HCT116 (cell line): ENCODE measurements around the gene ANGPTL8. TPM values are rescaled to one million over a fixed set of nuclear protein-coding genes. Genes with fewer than 3 reads are reported as not detected.

ENCODE experiments used
- ATAC-seq: fragments of 200-7000 bp; cut with Tn5 transposase; 2 replicates; pipeline ENCODE4 v1.9.1; 2020; ENCODE audit warnings: mild to moderate bottlenecking, moderate library complexity
- Bru-seq: library from RNA; stranded (reverse); fragments of 400-500 nt; gene quantifications from one replicate; lab custom pipeline; 2021; lab: Mats Ljungman, UMichigan
- BruChase-seq, 2 experiments: library from RNA; stranded (reverse); fragments of 400-500 nt; gene quantifications; one replicate each; lab custom pipeline; 2021; lab: Mats Ljungman, UMichigan
- BruUV-seq: library from RNA; stranded (reverse); fragments of 400-500 nt; replicated peaks from 2 replicates; lab custom pipeline; 2021; lab: Mats Ljungman, UMichigan
- CTCF ChIA-PET: fragments of 300-600 bp; sonication (Branson Sonifier 250); formaldehyde crosslinking; loops from one replicate; lab custom pipeline; 2021; ENCODE audit warnings: antibody characterized with exemption; lab: Charles Lee
- POLR2A ChIA-PET: fragments of 300-600, 350-600 bp; sonication (Branson Sonifier 250); formaldehyde crosslinking; loops from one replicate; lab custom pipeline; 2021; ENCODE audit warnings: antibody characterized with exemption; lab: Charles Lee
- RAD21 ChIA-PET, 2 experiments: fragments of 300-600 bp; sonication (Branson Sonifier 250); formaldehyde crosslinking; loops; one replicate each; lab custom pipeline; 2023; ENCODE audit warnings: low total read pairs in 2 of 2; ENCODE audit not compliant: uncharacterized antibody in 2 of 2, unreplicated experiment in 2 of 2, low non-redundant PET in 1 of 2; lab: Charles Lee
- DNase-seq: peaks from one replicate; pipeline ENCODE4 v3.0.0-alpha.2; 2010; ENCODE audit warnings: low read depth, low spot score
- H2AFZ ChIP-seq: fragments of 200-600 bp; shearing (Covaris generic), sonication (generic); 2 replicates; pipeline ENCODE4 v1.6.1; 2017; ENCODE audit warnings: low read depth, mixed run types, mixed read lengths, antibody characterized with exemption, low read length; ENCODE audit not compliant: poor library complexity, severe bottlenecking
- H3K27ac ChIP-seq: 2 replicates; pipeline ENCODE4 v1.5.1; 2012; ENCODE audit warnings: low read depth, low read length
- H3K27me3 ChIP-seq: fragments of 200-600 bp; sonication (generic); 2 replicates; pipeline ENCODE4 v1.6.1; 2016; ENCODE audit warnings: mixed run types, low read length, mixed read lengths; ENCODE audit not compliant: insufficient read depth
- H3K36me3 ChIP-seq, 2 experiments: fragments of 200-500 bp in 1 of 2; fragments of 200-600 bp in 1 of 2; sonication (Bioruptor generic) in 1 of 2; sonication (generic) in 1 of 2; 2 replicates each; pipeline versions ENCODE4 v1.5.1 to v1.6.1; 2014 to 2016; ENCODE audit warnings: low read length in 2 of 2, inconsistent platforms in 1 of 2, mixed read lengths in 1 of 2, mixed run types in 1 of 2; ENCODE audit not compliant: insufficient read depth in 2 of 2, control insufficient read depth in 1 of 2
- H3K4me1 ChIP-seq, 2 experiments: fragments of 200-600 bp in 1 of 2; sonication (generic) in 1 of 2; 2 replicates each; pipeline versions ENCODE4 v1.5.1 to v1.6.1; 2012 to 2017; ENCODE audit warnings: low read length in 2 of 2, inconsistent platforms in 1 of 2, mild to moderate bottlenecking in 1 of 2, mixed read lengths in 1 of 2, mixed run types in 1 of 2, moderate library complexity in 1 of 2; ENCODE audit not compliant: insufficient read depth in 2 of 2, control insufficient read depth in 1 of 2
- H3K4me2 ChIP-seq: fragments of 200-600 bp; sonication (generic); 2 replicates; pipeline ENCODE4 v1.6.1; 2017; ENCODE audit warnings: mixed run types, low read length, mixed read lengths
- H3K4me3 ChIP-seq, 2 experiments: fragments of 200-600 bp in 1 of 2; sonication (generic) in 1 of 2; replicated peaks in 1 of 2; 2 replicates each; pipeline ENCODE4 v1.5.1; 2011 to 2016; ENCODE audit warnings: low read length in 2 of 2, control low read depth in 1 of 2, low read depth in 1 of 2, mild to moderate bottlenecking in 1 of 2, mixed read lengths in 1 of 2, mixed run types in 1 of 2
- H3K79me2 ChIP-seq: fragments of 200-600 bp; sonication (generic); 2 replicates; pipeline ENCODE4 v1.6.1; 2017; ENCODE audit warnings: mild to moderate bottlenecking, mixed run types, low read length, moderate library complexity, mixed read lengths; ENCODE audit not compliant: insufficient read depth
- H3K9ac ChIP-seq: fragments of 200-600 bp; sonication (generic); 2 replicates; pipeline ENCODE4 v1.6.1; 2016; ENCODE audit warnings: low read length, mixed read lengths
- H3K9me2 ChIP-seq: fragments of 200-600 bp; sonication (generic), shearing (Covaris generic); 2 replicates; pipeline ENCODE4 v1.6.1; 2017; ENCODE audit warnings: mixed run types, mild to moderate bottlenecking, moderate library complexity; ENCODE audit not compliant: insufficient read depth
- H3K9me3 ChIP-seq, 2 experiments: fragments of 200-500 bp in 1 of 2; fragments of 200-600 bp in 1 of 2; sonication (Bioruptor generic) in 1 of 2; sonication (generic) in 1 of 2; 2 replicates each; pipeline ENCODE4 v1.6.1; 2014 to 2017; ENCODE audit warnings: low read length in 2 of 2, mixed read lengths in 2 of 2, inconsistent platforms in 1 of 2, low read depth in 1 of 2, mild to moderate bottlenecking in 1 of 2, mixed run types in 1 of 2, moderate library complexity in 1 of 2; ENCODE audit not compliant: control insufficient read depth in 1 of 2, insufficient read depth in 1 of 2
- H4K20me1 ChIP-seq: fragments of 200-600 bp; sonication (generic), shearing (Covaris generic); 2 replicates; pipeline ENCODE4 v1.6.1; 2017; ENCODE audit warnings: mixed run types, mild to moderate bottlenecking, moderate library complexity; ENCODE audit not compliant: insufficient read depth
- CEBPB ChIP-seq: IDR thresholded peaks from 2 replicates; pipeline ENCODE4 v1.6.1; 2012; ENCODE audit warnings: low read depth
- SRF ChIP-seq: IDR thresholded peaks from 2 replicates; pipeline ENCODE4 v1.6.1; 2012; ENCODE audit warnings: low read depth
- ZNF274 ChIP-seq: fragments of 200-500 bp; sonication (Bioruptor generic); IDR thresholded peaks from 2 replicates; pipeline ENCODE4 v1.6.1; 2014; ENCODE audit warnings: mild to moderate bottlenecking, low read depth, low read length, inconsistent platforms
- intact Hi-C: fragments of 100-400 bp; cut with micrococcal nuclease; formaldehyde crosslinking; loops from 2 replicates; pipeline ENCODE4 v1.10.0; 2022
- long read RNA-seq: library from polyadenylated mRNA; unstranded; transcript quantifications from one replicate; pipeline ENCODE4 v2.0.0, GENCODE V29; 2021; ENCODE audit not compliant: unreplicated experiment
- polyA plus RNA-seq: library from polyadenylated mRNA; unstranded; fragments of >200 nt; gene quantifications from 2 replicates; pipeline ENCODE4 v1.2.1, GENCODE V29; 2012; ENCODE audit warnings: missing spikeins
- total RNA-seq: library from RNA; stranded (reverse); gene quantifications from one replicate; pipeline ENCODE4 v1.2.1, GENCODE V29; 2021; ENCODE audit not compliant: unreplicated experiment

ANGPTL8 gene, protein sequence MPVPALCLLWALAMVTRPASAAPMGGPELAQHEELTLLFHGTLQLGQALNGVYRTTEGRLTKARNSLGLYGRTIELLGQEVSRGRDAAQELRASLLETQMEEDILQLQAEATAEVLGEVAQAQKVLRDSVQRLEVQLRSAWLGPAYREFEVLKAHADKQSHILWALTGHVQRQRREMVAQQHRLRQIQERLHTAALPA
- not detected for total RNA-seq
- 0.07 TPM in 1 of 2 replicates, not detected in the other for polyA plus RNA-seq
- Bru-seq, nascent RNA, result percentile 11 among the genes with signal in this experiment
- BruChase-seq, experiment 1, labeled RNA remaining after a 6-hour chase, result not detected
- BruChase-seq, experiment 2, labeled RNA remaining after a 2-hour chase, result percentile 11 among the genes with signal in this experiment
- long read RNA-seq, result 0 reads

DNA sequence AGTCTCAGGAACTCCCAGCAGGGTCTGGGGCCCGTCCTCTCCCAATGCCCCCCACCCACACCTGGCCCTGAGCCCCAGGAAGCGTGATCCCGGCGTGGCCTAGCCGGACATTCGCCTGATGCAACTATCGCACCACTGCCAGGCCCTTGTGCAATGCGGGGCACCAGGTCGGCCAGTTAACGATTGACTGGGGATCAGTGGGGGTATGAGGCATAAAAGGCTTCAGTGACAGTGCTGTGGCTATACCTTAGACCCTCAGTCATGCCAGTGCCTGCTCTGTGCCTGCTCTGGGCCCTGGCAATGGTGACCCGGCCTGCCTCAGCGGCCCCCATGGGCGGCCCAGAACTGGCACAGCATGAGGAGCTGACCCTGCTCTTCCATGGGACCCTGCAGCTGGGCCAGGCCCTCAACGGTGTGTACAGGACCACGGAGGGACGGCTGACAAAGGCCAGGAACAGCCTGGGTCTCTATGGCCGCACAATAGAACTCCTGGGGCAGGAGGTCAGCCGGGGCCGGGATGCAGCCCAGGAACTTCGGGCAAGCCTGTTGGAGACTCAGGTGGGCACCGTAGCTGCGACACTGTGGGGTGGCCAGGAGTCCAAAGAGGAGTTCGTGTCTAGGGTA lies at the start of gene ANGPTL8:
TSS of gene ANGPTL8 (plus strand) at position 243 of the 624 bp plus-strand sequence. CDS start at position 262, 19 bp downstream.
- Histone ChIP-seq H3K27me3 (no peaks in the 10 kb centered on the region), H3K27ac (no peak within 1 kb of the TSS), H3K4me1 (peaks cover 4 to 5% of the 10 kb centered on the region in 2 experiments; a peak in 3 of 4 replicates), H3K36me3 (peaks cover 3% of the 10 kb centered on the region in 2 experiments; a peak in 2 of 4 replicates), H3K79me2 (no peaks in the 10 kb centered on the region), H3K9me2 (no peaks in the 10 kb centered on the region), H3K9me3 (no peaks in the 10 kb centered on the region), H3K9ac (no peak within 1 kb of the TSS), H3K4me2 (no peak within 1 kb of the TSS), H2AFZ (no peak within 1 kb of the TSS), H4K20me1 (no peaks in the 10 kb centered on the region), H3K4me3 (no peak within 1 kb of the TSS)
- no peak for ATAC-seq
- CTCF ChIA-PET, result no interaction called here
- POLR2A ChIA-PET, result no interaction called here
- no peak for DNase-seq
- intact Hi-C loops, result no loop called here
- TF ChIP-seq CEBPB, result no peak
- no TSS peak for BruUV-seq
- RAD21 ChIA-PET, result no interaction called here

DNA sequence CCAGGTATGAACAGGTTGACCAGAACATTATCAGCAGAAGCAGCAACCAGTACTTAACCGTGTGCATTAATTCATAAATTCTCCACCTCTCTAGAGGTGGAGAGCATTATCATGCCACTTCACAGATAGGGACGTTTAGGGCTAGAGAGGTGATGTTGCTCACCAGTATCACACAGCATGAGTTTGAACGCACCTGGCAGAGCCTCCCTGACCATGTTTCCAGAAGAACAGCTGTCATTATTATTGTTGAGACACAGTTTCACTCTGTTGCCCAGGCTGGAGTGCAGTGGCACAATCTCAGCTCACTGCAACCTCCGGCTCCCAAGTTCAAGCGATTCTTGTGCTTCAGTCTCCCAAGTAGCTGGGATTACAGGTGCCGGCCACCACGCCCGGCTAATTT lies 48.9 kb upstream of the ANGPTL8 start:
- no peak for TF ChIP-seq SRF
- TF ChIP-seq ZNF274, result no peak
- ATAC-seq (no peak), DNase-seq (no peak)
- H3K79me2 ChIP-seq, result 0 out of 2 replicates have a peak, but pooled peaks cover under 1% of the 10 kb centered on the region
- H3K4me3 ChIP-seq, result no peak overlapping the region
- ChIA-PET RAD21 (no interaction called here), POLR2A (no interaction called here), CTCF (no interaction called here)
- no peaks in the 10 kb centered on the region for H3K9me2 ChIP-seq
- H3K27ac ChIP-seq, result no peak overlapping the region
- peaks cover 13% of the 10 kb centered on the region in 2 experiments; a peak in 3 of 4 replicates for H3K4me1 ChIP-seq
- no TSS peak for BruUV-seq
- peaks cover 0 to 8% of the 10 kb centered on the region in 2 experiments; a peak in 1 of 4 replicates for H3K36me3 ChIP-seq
- H2AFZ ChIP-seq, result no peak overlapping the region
- no peaks in the 10 kb centered on the region for H3K9me3 ChIP-seq
- intact Hi-C loops, result no loop called here
- no peak overlapping the region for H3K4me2 ChIP-seq
- H3K27me3 ChIP-seq, result no peaks in the 10 kb centered on the region
- H3K9ac ChIP-seq, result no peak overlapping the region
- no peaks in the 10 kb centered on the region for H4K20me1 ChIP-seq
